IMR-90 (cell line): ENCODE measurements around the gene TXNL4A.

Source experiments
- BHLHE40 ChIP-seq: fragments of 150-350 bp; IDR thresholded peaks from 2 replicates; pipeline ENCODE4 v1.6.1; 2016; ENCODE audit warnings: mild to moderate bottlenecking, low read depth, low read length
- SMC3 ChIP-seq: fragments of 150-350 bp; IDR thresholded peaks from 2 replicates; pipeline ENCODE4 v1.6.1; 2016; ENCODE audit warnings: low read depth, mild to moderate bottlenecking, antibody characterized with exemption, low read length, moderate library complexity
- TF ChIP-seq, protein P1 (sequence below): conservative IDR thresholded peaks from 2 replicates; pipeline ENCODE4 v1.5.1; 2012; ENCODE audit warnings: mild to moderate bottlenecking, low read depth, low read length, improper control_type of control experiment

DNA sequence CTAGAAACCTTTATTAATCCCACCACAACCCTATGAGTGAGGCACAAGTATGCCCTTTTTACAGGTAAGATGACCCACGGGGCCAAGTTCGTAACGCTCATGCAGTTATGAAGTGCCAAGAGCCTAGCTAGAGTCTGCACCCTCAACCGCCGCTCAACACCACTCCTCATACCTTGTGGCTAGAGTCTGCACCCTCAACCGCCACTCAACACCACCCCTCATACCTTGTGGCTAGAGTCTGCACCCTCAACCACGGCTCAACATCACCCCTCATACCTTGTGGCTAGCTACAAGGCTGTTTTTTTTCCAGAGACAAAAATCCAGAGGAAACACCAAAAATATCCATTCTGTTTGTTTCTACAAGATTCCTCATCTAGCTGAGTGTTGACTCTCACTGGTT, 4.6 kb downstream of the TXNL4A start:
- TF ChIP-seq BHLHE40 (no peak), SMC3 (no peak)
- TF ChIP-seq, protein P1, sequence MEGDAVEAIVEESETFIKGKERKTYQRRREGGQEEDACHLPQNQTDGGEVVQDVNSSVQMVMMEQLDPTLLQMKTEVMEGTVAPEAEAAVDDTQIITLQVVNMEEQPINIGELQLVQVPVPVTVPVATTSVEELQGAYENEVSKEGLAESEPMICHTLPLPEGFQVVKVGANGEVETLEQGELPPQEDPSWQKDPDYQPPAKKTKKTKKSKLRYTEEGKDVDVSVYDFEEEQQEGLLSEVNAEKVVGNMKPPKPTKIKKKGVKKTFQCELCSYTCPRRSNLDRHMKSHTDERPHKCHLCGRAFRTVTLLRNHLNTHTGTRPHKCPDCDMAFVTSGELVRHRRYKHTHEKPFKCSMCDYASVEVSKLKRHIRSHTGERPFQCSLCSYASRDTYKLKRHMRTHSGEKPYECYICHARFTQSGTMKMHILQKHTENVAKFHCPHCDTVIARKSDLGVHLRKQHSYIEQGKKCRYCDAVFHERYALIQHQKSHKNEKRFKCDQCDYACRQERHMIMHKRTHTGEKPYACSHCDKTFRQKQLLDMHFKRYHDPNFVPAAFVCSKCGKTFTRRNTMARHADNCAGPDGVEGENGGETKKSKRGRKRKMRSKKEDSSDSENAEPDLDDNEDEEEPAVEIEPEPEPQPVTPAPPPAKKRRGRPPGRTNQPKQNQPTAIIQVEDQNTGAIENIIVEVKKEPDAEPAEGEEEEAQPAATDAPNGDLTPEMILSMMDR = no peak
